T-helper 2 cell (primary cell): ENCODE data around the gene UBXN2A.
"Not testable (repeated sequence)": the region's sequence is repeated elsewhere in the genome, so short reads cannot be mapped to it uniquely, and the experiment has no call there.

Source experiments
- DNase-seq, 5 experiments: peaks; one replicate each; pipeline versions ENCODE4 v3.0.0 to v3.0.0-alpha.2; 2012 to 2022

The UBXN2A gene

DNA sequence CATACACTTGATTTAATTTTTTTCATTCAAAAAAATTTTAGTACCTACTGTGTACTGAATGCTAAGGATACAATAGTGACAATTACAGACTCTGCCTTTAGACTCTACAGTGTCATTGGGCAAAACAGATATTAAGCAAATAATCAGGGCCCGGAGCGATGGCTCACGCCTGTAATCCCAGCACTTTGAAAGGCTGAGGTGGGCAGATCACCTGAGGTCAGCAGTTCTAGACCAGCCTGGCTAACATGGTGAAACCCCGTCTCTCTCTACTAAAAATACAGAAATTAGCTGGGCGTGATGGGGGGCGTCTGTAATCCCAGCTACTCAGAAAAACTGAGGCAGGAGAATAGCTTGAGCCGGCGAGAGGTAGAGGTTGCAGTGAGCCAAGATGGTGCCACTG lies 1.4 kb downstream of the UBXN2A start:
- no peak for DNase-seq

GRCh38 chr2:23943666-23944065 lies 3.4 kb downstream of the UBXN2A start:
- no peak for DNase-seq

DNA sequence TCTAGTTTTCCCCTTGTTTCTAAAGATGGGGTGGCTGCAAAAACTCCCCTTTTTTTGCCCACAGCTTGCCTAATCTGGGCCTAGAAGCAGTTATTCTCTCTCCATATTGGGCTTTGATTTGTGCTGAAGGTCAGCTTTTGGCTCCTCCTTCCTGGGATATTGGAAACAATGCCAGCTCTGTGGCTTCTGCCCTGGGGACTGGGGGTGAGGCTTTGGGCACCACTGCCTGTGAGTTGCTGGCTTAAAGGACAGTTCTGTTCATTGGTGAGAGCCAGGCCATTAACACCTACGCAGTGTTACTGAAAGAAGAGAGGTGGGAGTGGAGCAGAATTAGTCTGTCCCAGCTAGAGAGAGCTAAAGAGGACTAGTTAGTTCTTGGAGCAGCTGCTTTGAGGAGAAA lies 4.3 kb downstream of the UBXN2A start:
- DNase-seq, result no peak

DNA sequence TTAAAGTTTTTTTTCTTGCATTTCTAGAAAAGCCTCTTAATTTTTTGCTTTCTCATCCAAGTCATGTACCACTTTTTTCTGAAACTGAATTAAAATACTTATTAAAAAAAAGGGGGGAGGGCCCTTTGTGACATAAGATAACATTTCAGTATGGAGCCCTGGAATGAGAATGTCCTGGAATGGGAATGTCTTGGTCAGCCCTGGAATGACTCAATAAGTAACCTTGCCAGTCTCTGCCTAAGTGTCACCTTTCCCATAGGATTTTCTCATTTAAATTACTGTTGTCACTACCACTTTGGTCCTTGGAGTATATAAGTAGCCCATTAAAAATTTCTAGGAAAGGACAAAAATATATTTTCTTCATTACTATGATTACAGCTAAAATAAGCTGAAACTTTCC lies 4.7 kb downstream of the UBXN2A start:
- no peak for DNase-seq

DNA sequence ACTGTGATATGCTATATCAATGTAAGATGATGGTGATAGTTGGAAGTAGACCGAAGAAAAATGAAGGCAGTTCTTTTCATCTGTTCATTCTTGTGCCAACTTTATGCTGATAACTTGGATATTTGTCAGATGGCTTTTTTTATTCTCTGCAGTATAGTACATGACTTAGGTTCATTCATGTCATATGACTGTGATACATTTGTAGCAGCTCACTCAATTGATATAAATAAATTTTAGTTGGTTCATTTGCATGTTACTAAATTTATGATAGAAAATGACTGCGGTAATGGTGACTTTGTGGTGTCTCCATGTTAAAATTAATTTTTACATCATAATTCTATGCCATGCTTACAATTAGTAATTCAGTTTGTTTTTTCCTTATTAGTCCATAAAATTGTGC lies 7.1 kb downstream of the UBXN2A start:
- no peak for DNase-seq

DNA sequence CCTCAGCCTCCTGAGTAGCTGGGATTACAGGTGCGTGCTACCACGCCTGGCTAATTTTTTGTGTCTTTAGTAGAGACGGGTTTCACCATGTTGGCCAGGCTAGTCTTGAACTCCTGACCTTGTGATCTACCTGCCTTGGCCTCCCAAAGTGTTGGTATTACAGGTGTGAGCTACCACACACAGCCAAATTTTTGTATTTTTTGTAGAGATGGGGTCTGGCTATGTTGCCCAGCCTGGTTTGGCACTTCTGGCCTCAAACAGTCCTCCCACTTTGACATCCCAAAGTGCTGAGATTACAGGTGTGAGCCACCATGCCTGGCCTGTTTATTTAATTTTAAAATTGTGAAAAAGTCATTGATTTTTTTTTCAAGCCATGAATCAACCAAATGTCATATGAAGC lies 12.3 kb downstream of the UBXN2A start:
- DNase-seq, result not testable (repeated sequence)

- DNase-seq, result no peak
Observed at GRCh38 chr2:23953625-23954024, 13.4 kb downstream of the UBXN2A start.

DNA sequence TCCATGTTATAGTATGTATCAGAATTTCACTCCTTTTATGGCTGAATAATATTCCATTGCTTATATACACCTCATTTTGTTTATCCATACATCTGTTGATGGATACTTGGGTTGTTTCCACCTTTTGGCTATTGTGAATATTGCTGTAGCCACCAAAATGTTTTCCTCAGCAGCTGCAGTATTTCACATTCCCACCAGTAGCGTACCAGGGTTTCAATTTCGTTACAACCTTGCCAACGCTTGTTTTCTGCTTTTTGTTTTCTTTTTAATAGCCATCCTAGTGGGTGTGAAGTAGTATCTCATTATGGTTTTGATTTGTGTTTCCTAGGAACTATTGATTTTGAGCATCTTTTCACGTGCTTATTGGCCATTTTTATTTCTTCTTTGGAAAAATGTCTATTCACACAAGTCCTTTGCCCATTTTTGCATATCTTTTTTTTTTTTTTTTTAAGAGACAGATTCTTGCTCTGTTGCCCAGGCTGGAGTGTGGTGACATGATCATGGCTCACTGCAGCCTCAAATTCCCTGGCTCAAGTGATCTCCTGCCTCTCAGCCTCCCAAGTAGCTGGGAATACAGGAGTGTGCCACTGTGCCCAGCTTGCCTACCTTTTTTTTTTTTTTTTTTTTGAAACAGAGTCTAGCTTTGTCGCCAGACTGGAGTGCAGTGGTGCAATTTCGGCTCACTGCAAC lies 14.2 kb downstream of the UBXN2A start:
- peak in 1 of 5 experiments; percentile 2 for DNase-seq

DNA sequence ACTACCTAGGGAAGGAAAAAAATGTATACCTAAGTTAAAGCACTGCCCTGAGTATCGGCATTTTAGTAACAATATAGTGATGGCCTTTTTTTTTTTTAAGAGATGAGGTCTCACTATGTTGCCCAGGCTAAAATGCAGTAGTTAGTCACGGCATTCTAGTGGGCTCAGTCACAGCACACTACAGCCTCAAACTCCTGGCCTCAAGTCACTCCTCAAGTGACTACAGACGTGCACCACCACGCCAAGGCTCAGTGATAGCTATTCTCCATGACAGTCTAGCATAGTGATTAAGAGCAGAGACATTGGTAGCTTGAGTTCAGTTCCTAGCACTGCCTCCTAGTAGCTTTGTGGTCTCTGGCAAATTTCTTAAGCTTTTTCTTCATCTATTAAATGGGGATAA lies 27.6 kb downstream of the UBXN2A start:
- DNase-seq, result no peak

- DNase-seq, result no peak
Observed at GRCh38 chr2:23976883-23977282, 36.6 kb downstream of the UBXN2A start.

DNA sequence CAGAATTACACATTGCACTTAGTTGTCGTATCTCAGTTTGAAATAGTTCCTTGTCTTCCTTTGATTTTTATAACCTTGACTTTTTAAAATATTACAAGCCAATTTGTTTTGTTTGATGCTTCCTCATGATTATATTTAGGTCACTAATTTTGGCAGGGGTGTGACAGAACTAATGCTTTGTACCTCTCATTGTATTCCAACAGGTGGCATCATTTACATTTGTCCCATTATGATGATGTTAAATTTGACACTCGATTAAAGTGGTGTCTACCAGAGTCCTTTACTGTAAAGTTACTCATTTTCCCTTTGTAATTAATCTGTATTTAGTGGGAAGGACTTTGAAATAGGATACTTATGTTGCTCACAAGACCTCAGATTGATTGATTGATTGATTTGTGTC lies 48.1 kb downstream of the UBXN2A start:
- peak in 1 of 5 experiments; percentile 44 for DNase-seq

DNA sequence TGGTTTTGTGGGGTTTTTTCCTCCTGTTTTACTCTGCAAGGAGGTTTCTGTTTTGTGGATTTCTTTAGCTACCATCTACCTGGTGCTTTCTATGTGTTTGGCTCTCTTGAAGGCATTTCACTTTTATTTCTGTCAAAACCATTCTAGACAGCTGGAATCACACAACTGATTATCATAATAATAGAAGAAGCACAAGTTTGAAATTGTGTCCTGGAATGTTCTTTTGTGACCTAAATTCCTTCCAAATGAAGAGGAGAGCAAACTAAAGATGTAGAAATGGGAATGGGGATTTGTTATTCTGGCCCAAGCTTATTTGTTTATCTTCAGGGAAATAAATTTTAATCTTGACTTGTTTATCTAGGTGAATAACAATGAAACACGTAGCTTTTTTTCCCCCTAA lies 52.7 kb downstream of the UBXN2A start:
- no peak for DNase-seq

GRCh38 chr2:23993736-23994269 lies 53.5 kb downstream of the UBXN2A start:
- DNase-seq, result no peak

DNA sequence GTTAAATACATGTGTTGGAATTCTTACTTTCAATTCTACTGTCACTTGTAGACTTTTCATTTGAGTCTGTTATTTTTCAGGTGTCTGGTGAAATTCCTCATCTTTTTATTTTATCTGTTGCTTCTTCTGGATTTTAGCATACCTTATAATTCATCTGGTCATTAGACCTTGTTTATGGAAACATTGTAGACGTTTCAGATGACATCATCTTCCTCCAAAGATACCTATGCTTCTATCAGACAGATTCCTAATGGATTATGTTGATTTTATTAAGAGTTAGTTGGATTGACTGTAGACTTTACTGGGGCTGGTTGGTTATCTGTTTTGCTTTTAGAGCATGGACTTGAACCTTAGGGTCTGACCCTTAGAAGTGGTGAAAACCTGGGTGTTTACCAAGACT lies 54.3 kb downstream of the UBXN2A start:
- DNase-seq, result no peak

DNA sequence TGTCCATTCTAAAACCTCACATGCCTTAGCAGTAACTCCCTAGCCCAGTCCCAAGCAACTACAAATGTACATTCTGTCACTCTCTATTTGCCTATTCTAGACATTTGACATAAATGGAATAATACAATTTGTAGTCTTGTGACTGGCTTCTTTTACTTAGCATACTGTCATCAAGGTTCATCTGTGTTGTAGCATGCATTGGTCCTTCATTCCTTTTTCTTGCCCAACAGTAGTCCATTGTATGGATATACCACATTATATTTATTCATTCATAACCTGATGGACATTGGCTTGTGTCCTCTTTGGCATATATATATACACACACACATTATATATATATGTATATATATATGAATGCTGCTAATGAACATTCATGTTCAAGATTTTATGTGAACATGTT lies 67.4 kb downstream of the UBXN2A start:
- no peak for DNase-seq

DNA sequence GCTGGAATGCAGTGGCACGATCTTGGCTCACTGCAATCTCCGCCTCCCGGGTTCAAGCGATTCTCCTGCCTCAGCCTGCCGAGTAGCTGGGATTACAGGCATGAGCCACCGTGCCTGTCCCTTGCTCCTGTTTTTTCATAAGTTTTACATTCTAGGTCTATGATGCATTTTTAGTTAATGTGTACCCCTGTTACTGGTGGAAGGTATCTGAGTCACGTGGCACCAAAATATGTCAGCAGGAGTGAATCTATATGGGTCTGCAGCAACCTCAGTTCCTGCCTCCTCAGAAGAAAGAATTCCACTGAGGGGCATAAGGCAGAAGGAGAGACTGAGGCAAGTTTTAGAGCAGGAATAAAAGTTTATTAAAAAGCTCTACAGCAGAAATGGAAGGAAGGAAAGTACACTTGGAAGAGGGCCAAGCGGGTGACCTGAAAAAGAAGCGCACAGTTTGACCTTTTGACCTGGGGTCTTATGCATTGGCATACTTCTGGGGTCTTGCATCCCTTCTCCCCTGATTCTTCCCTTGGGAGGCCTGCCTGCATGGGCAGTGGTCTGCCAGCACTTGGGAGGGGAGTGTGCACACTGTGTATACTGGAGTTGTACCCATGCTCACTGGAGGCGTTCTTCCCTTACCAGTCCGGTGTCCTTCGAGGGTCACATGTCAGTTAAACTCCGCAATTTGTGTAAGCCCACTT lies 68.6 kb downstream of the UBXN2A start:
- DNase-seq, result no peak

GRCh38 chr2:24009367-24009679 lies 69.1 kb downstream of the UBXN2A start:
- no peak for DNase-seq

GRCh38 chr2:24009680-24010476 lies 69.6 kb downstream of the UBXN2A start, which contains the start of gene MFSD2B:
Gene MFSD2B, plus strand, starts transcription at chr2:24010085. Its CDS starts 12 bp downstream, at chr2:24010097.
- no peak for DNase-seq

DNA sequence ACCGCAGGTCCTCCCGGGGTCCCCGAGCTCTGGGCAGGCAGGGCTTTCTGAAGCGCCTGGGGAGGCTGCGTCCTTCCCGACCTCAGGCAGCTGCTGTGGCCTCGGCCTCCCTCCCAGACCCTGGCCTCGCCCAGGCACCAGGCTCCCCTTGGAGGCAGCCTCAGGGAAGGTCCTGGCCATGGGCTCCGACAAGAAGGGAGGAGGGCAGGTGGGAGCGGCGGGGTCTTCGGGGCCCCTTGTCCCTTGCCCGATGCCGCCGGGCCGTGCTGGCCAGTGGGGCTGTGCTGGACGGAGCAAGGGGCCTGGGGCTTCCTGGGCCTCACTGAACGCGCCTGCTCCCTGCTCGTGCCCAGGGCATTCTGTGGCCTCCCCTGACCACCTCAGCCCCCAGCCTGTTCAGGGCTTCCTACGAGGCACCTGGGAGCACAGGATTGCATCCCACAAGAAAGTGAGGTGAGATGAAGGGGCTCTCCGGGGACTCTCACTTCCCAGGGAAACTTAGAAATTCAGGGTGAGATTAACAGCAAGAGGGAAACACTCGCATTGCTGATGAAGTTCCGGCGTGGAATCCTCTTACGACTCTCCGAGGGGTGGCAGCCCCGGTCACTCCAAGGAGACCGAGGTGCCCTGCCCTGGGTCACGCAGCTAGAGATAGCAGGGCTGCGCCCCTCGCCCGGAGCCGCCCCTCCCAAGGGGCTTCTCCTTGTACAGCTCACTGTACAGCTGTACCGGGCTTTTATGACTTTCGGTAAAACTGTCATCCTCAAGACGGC lies 70.4 kb downstream of the UBXN2A start:
- no peak for DNase-seq

DNA sequence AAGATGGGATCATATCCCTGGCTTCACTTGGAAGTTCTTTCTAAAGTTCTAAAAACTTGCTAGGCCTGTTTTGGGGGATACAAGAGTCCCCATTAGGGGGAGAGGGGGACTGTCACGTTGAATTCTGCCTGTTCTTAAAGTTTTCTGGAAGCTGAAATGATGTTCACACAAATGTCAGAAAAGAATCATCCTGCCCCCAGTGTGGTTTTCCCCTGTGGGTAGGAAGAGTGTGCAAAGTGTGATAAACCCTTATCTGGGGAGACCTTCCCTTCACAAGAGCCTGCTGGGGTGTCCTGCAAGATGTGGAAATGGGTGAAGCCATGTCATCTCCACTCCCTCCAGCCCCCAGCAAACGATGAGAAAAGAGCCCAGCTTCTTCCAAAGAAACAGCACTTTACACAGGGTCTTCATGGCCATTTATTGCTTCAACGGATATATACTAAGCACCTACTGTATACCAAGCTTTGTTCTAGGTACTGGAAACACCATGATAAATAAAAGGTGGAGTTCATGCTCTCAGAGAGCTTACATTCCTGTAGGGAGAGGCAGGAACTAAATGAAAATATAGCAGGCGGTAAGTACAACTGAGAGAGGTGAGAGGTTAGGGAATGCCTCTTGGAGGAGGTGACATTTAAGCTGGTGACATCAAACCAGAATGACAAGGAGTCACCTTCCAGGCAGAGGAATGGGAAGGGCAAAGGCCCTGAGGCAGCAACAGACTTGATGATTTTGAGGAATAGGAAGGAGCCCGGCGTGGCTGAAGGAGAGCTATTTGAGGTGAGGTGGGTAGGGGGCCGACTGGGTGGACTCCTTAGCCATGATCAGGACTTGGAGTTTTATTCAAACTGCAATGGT lies 71.2 kb downstream of the UBXN2A start:
- peak in 1 of 5 experiments; percentile 34 for DNase-seq

DNA sequence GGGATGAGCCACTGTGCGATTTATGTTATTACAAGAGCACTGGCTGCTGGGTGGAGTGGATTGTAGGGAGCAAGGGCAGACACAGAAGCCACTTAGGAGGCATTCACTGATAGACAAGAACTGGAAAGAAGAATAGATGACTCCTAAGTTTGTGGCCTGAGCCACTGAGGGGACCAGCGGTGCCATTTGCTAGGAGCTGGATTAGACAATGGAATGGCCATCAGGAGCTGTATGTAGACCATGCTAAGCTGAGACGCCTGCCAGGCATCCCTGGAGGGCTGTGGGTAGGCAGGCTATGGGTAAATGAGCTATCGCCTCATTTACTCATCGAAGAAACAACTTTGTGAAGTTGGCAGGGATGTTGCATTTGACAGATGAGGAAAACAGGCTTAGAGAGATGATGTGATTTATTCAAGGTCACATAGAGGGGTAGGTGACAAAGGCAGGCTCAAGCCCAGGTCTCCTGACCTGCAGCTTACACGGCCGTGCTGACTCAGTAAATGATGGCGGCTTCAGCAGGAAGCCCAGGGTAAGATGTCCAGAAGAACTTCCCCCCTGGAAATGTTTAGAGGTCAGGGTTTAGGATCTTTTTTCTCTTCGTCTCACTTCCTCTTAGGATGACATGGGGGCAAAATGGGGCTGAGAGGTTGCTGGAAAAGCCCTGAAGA lies 72.4 kb downstream of the UBXN2A start:
- DNase-seq, result no peak
